Fibroblast of the aortic adventitia (primary cell): ENCODE results near the gene MTHFR. TPM values are rescaled to one million over a fixed set of nuclear protein-coding genes. Genes with fewer than 3 reads are reported as not detected.

Experiments used
- DNase-seq: peaks from one replicate; pipeline ENCODE4 v3.0.0-alpha.2; 2010; ENCODE audit warnings: low read depth
- H3K4me3 ChIP-seq: 2 replicates; pipeline ENCODE4 v1.5.1; 2011; ENCODE audit warnings: low read depth, mild to moderate bottlenecking, control low read depth, low read length, moderate library complexity
- CTCF ChIP-seq: IDR thresholded peaks from 2 replicates; pipeline ENCODE4 v1.5.1; 2011; ENCODE audit warnings: mild to moderate bottlenecking, low read length, control low read depth, inconsistent platforms; ENCODE audit not compliant: insufficient read depth
- total RNA-seq: library from RNA; depleted of rRNA; stranded (reverse); fragments of >200 nt; gene quantifications from 2 replicates; pipeline ENCODE4 v1.2.3, GENCODE V29; 2012; ENCODE audit warnings: low replicate concordance

The MTHFR gene
- total RNA-seq, 1 donor, result 42.9 TPM

GRCh38 chr1:11797525-11798216 is 8.1 kb downstream of the MTHFR start:
- H3K4me3 ChIP-seq, result no peak overlapping the region
- no peak for TF ChIP-seq CTCF
- DNase-seq, result peak; percentile 96

GRCh38 chr1:11796036-11796828 is 9.5 kb downstream of the MTHFR start:
- no peak overlapping the region for H3K4me3 ChIP-seq
- peak; percentile 27 for DNase-seq
- no peak for TF ChIP-seq CTCF

DNA sequence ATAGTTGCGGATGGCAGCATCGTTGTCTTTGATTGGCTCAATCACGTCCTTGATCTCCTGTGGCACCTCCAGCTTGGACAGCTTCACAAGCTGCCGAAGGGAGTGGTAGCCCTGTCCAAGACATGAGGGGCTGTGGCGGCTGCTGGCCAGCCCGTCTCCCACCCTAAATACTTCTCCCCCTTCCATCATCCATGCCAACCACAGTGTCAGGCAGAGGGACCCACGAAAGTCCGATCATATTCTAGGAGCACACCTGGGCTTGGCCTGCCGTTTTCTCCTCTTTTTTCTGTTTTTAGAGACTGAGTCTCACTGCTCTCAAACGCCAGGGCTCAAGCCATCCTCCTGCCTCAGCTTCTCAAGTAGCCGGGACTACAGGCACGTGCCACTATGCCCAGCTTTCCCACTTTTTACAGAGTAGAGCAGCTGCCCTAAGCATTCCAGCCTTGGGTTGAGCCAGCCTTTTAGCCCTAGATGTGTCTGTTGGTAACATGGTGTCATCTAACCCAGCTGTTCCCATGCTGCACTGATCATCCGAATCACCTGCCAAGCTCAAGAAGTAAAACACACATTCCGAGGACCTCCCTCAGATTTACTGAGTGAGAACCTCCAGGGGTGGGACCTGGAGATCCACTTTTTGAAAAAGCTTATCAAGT is 10.4 kb downstream of the MTHFR start:
- no peak for DNase-seq
- H3K4me3 ChIP-seq, result no peak overlapping the region
- TF ChIP-seq CTCF, result no peak

DNA sequence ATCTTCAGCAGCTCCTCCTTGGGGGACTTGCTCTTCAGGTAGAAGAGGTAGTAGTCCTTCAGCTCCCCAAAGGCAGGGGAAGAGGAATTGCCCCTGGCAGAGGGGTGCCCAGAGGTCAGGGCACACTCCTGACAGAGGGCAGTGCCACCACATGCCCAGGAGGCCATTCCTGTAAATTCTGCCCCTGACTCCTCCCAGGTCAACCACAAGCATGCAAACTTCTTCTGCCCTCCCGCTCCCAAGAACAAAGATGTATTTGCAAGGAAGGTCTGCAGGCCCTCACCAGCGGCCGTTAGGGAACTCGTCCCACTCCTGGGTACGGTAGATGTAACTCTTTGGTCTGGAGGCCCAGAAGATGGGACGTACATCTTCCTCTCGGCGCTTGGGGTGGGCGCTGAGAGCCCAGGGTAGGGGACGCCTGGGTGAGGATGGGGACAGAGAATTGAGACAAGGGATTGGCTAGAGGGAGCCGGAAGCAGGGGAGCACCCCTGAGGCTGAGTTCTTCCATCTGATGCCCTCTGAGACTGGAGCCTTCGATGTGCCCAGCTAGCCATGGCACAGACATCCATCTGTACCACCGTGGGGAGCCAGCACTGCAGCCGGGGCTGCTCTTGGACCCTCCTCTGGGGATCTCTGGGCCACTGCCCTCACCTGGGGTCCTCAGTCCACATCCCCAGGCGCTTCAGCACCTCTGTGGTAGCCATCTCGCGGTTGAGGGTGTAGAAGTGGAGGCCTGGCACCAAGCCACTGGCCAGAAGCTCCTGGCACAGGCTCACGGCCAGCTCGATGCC is 11.1 kb downstream of the MTHFR start:
- no peak for DNase-seq
- no peak for TF ChIP-seq CTCF
- no peak overlapping the region for H3K4me3 ChIP-seq

- H3K4me3 ChIP-seq, result no peak overlapping the region
- DNase-seq, result no peak
- no peak for TF ChIP-seq CTCF
These were observed 11.9 kb downstream of the MTHFR start for GRCh38 chr1:11793819-11794218.

GRCh38 chr1:11792106-11792505 is 13.7 kb downstream of the MTHFR start:
- no peak for DNase-seq
- no peak for TF ChIP-seq CTCF
- H3K4me3 ChIP-seq, result no peak overlapping the region
